Hepatocyte (in vitro differentiated cells): ENCODE data around the gene TRPM5. TPM values are rescaled to one million over a fixed set of nuclear protein-coding genes. Genes with fewer than 3 reads are reported as not detected.

Experiments used
- DNase-seq: peaks from one replicate; pipeline ENCODE4 v3.0.0-alpha.2; 2016; ENCODE audit warnings: low spot score
- H2AFZ ChIP-seq: fragments of 200-600 bp; sonication (generic); 2 replicates; pipeline ENCODE4 v1.6.0; 2016; ENCODE audit warnings: antibody characterized with exemption, mild to moderate bottlenecking
- H3K27ac ChIP-seq: fragments of 200-600 bp; sonication (generic); 2 replicates; pipeline ENCODE4 v1.5.1; 2016; ENCODE audit warnings: mild to moderate bottlenecking
- H3K27me3 ChIP-seq: fragments of 200-600 bp; sonication (generic); 2 replicates; pipeline ENCODE4 v1.6.1; 2016
- H3K36me3 ChIP-seq: fragments of 200-600 bp; sonication (generic); replicated peaks from 2 replicates; pipeline ENCODE4 v1.5.1; 2016; ENCODE audit warnings: low read depth; ENCODE audit not compliant: insufficient read depth
- H3K4me1 ChIP-seq: fragments of 200-600 bp; sonication (generic); 2 replicates; pipeline ENCODE4 v1.5.1; 2016; ENCODE audit warnings: mild to moderate bottlenecking, moderate library complexity; ENCODE audit not compliant: insufficient read depth
- H3K4me2 ChIP-seq: fragments of 200-600 bp; sonication (generic); 2 replicates; pipeline ENCODE4 v1.6.0; 2016
- H3K4me3 ChIP-seq: fragments of 200-600 bp; sonication (generic); 2 replicates; pipeline ENCODE4 v1.5.1; 2016; ENCODE audit warnings: mild to moderate bottlenecking
- H3K79me2 ChIP-seq: fragments of 200-600 bp; sonication (generic); 2 replicates; pipeline ENCODE4 v1.6.0; 2017; ENCODE audit warnings: mild to moderate bottlenecking
- H3K9me2 ChIP-seq: fragments of 200-600 bp; sonication (generic); replicated peaks from 2 replicates; pipeline ENCODE4 v1.6.0; 2017; ENCODE audit warnings: mild to moderate bottlenecking; ENCODE audit not compliant: insufficient read depth
- H3K9me3 ChIP-seq: fragments of 200-600 bp; sonication (generic); 2 replicates; pipeline ENCODE4 v1.5.1; 2016; ENCODE audit warnings: low read depth, mild to moderate bottlenecking
- H4K20me1 ChIP-seq: fragments of 200-600 bp; sonication (generic); 2 replicates; pipeline ENCODE4 v1.6.0; 2016; ENCODE audit warnings: mild to moderate bottlenecking; ENCODE audit not compliant: insufficient read depth, poor library complexity, severe bottlenecking
- EZH2 ChIP-seq: fragments of 200-600 bp; sonication (generic); IDR thresholded peaks from 2 replicates; pipeline ENCODE4 v1.6.1; 2016; ENCODE audit warnings: antibody characterized with exemption, mild to moderate bottlenecking, borderline replicate concordance
- EZH2phosphoT487 ChIP-seq: fragments of 200-600 bp; sonication (generic); IDR thresholded peaks from one replicate; pipeline ENCODE4 v1.6.1; 2018; ENCODE audit warnings: antibody characterized with exemption, mild to moderate bottlenecking, low read depth, moderate library complexity; ENCODE audit not compliant: unreplicated experiment, severe bottlenecking
- WGBS: methylation state at CpG from one replicate; pipeline ENCODE4 v1.1.6; 2016; ENCODE audit warnings: low lambda C conversion rate; ENCODE audit errors: missing lambda C conversion rate; 5-methylcytosine and 5-hydroxymethylcytosine counted together
- polyA plus RNA-seq: library from polyadenylated mRNA; unstranded; fragments of >200 nt; fragmentation: Nextera tagmentation; extraction: Ambion mirVana; gene quantifications from 2 replicates; pipeline ENCODE4 v1.2.1, GENCODE V29; 2016
- total RNA-seq: library from RNA; depleted of rRNA; stranded (reverse); fragments of >200 nt; gene quantifications from 2 replicates; pipeline ENCODE4 v1.2.3, GENCODE V29; 2014
- TF ChIP-seq, protein P1 (sequence below): fragments of 200-600 bp; sonication (generic); IDR thresholded peaks from 2 replicates; pipeline ENCODE4 v1.5.1; 2016; ENCODE audit warnings: antibody characterized with exemption, mild to moderate bottlenecking; ENCODE audit not compliant: poor library complexity

TRPM5 gene
- total and polyA plus RNA-seq, 2 experiments from 2014 or later: 0.07 to 0.13 TPM

DNA sequence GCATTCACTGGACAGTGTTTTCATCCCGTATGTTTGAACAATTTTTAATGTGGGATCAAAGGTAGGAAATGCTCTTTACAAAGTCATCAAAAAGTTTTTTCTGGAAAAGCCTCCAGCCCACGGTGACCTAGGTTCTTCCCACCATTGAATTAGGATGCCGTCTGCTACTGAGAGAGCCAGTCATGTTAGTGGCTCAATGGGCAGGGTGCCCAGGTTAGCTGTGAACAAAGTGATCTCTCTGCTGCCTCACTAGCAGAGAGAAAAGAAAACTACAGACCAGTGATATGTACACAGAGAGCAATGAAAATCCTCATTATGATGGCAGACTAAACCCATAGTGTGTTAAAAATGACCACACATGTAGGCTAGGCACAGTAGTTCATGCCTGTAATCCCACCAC, 32.9 kb upstream of the TRPM5 start:
- WGBS: 88% methylated on average over 3 of the region's 3 CpGs
- DNase-seq: no peak
- H3K9me3 ChIP-seq: no peaks in the 10 kb centered on the region

GRCh38 chr11:2475136-2475918, 31.0 kb upstream of the TRPM5 start:
- no peaks in the 10 kb centered on the region for H3K9me3 ChIP-seq
- H3K79me2 ChIP-seq: no peaks in the 10 kb centered on the region
- WGBS: 67% methylated on average over 17 of the region's 17 CpGs
- H3K4me2 ChIP-seq: no peak overlapping the region
- no peaks in the 10 kb centered on the region for H3K9me2 ChIP-seq
- H3K27ac ChIP-seq: peak overlapping the region; percentile 63
- TF ChIP-seq EZH2: no peak
- no peak for TF ChIP-seq EZH2phosphoT487
- TF ChIP-seq, protein P1, sequence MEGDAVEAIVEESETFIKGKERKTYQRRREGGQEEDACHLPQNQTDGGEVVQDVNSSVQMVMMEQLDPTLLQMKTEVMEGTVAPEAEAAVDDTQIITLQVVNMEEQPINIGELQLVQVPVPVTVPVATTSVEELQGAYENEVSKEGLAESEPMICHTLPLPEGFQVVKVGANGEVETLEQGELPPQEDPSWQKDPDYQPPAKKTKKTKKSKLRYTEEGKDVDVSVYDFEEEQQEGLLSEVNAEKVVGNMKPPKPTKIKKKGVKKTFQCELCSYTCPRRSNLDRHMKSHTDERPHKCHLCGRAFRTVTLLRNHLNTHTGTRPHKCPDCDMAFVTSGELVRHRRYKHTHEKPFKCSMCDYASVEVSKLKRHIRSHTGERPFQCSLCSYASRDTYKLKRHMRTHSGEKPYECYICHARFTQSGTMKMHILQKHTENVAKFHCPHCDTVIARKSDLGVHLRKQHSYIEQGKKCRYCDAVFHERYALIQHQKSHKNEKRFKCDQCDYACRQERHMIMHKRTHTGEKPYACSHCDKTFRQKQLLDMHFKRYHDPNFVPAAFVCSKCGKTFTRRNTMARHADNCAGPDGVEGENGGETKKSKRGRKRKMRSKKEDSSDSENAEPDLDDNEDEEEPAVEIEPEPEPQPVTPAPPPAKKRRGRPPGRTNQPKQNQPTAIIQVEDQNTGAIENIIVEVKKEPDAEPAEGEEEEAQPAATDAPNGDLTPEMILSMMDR: no peak
- no peaks in the 10 kb centered on the region for H3K27me3 ChIP-seq
- H4K20me1 ChIP-seq: no peaks in the 10 kb centered on the region
- peaks cover 3% of the 10 kb centered on the region for H3K4me1 ChIP-seq
- no peak overlapping the region for H2AFZ ChIP-seq
- no peak overlapping the region for H3K4me3 ChIP-seq
- DNase-seq: no peak
- no peaks in the 10 kb centered on the region for H3K36me3 ChIP-seq

More for the DNA sequence above, 32.9 kb upstream of the TRPM5 start:
- H3K27ac ChIP-seq: no peak overlapping the region
- H3K79me2 ChIP-seq: no peaks in the 10 kb centered on the region
- H4K20me1 ChIP-seq: no peaks in the 10 kb centered on the region
- peaks cover 3% of the 10 kb centered on the region for H3K4me1 ChIP-seq
- TF ChIP-seq, protein P1: no peak
- TF ChIP-seq EZH2phosphoT487 (no peak), EZH2 (no peak)
- no peaks in the 10 kb centered on the region for H3K27me3 ChIP-seq
- H3K36me3 ChIP-seq: no peaks in the 10 kb centered on the region
- no peak overlapping the region for H3K4me3 ChIP-seq
- no peak overlapping the region for H2AFZ ChIP-seq
- H3K9me2 ChIP-seq: no peaks in the 10 kb centered on the region
- no peak overlapping the region for H3K4me2 ChIP-seq

DNA sequence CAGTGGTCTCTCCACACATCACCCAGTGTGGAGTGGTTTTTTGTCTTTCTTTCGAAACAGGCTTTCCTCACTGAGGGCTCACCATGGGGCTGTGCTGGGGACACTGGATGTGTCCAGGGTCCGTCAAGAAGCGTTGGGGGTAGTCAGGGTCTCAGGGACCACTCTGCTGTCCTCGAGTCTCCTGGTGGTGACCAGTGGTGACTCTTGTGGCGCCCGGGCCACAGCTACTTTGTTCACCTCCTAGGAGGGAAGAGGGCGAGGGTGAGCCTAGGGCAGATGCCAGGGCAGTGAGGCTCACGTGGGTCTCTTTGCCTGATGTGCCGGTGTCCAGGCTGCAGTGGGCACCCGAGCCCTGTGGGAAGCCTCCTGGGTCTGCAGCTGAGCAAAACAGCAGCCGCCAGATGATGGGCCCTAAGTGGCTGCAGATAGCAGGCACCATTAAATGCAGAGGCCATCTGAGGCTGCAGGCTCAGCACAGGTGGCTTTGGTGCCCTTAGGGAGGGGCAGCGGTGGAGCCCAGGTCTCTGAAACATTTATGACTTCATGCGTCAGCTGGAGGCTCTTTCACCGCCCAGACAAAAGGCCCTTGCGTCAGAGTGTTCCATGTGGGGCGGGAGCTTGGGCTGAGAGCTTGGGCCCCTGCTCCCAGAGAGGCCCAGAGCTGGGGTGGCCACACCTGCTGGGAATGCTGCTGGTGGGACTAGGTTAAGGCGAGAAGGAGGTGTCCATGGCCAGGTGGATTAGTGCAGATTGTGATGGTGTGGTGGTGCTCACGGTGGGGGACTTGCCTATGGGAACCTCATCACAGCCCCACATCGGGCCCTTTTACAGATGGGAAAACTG, 30.0 kb upstream of the TRPM5 start:
- Histone ChIP-seq H4K20me1 (no peaks in the 10 kb centered on the region), H3K27ac (peak overlapping the region; percentile 63), H3K4me3 (no peak overlapping the region), H3K27me3 (no peaks in the 10 kb centered on the region), H3K36me3 (no peaks in the 10 kb centered on the region), H3K4me2 (peak overlapping the region; percentile 5), H3K79me2 (no peaks in the 10 kb centered on the region), H3K9me3 (no peaks in the 10 kb centered on the region), H3K9me2 (no peaks in the 10 kb centered on the region), H3K4me1 (peaks cover 3% of the 10 kb centered on the region), H2AFZ (no peak overlapping the region)
- DNase-seq: peak; percentile 81
- TF ChIP-seq EZH2: no peak
- TF ChIP-seq EZH2phosphoT487: no peak
- TF ChIP-seq, protein P1: no peak
- 82% methylated on average over 18 of the region's 19 CpGs for WGBS
